Measurements from ENCODE around the gene TNF. TPM values are rescaled to one million over a fixed set of nuclear protein-coding genes. Genes with fewer than 3 reads are reported as not detected.

TNF gene
- total and polyA plus RNA-seq, 2 donors from 2014 or later, result 0.69 to 5.4 TPM

DNA sequence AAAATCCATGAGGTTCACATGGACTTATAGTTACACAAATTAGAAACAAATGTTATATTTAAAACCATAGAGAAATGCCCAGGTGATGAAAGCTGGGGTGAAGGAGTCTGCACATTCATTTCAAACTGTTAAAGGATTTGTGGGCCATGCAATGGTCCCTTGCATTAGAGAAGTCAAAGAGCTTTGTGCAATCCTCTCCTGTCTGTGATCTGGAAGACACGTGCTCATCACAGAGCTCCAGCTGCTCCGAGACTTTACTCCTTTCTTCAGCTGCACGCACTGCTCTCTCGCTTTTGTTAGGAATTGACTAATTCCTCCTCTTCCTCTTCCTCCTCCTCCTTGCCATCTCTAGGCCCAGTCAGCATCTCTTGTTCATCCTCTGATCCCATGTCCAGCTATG is 35.6 kb downstream of the TNF start:
- intact Hi-C loops (cut with DNase I), result no loop called here

DNA sequence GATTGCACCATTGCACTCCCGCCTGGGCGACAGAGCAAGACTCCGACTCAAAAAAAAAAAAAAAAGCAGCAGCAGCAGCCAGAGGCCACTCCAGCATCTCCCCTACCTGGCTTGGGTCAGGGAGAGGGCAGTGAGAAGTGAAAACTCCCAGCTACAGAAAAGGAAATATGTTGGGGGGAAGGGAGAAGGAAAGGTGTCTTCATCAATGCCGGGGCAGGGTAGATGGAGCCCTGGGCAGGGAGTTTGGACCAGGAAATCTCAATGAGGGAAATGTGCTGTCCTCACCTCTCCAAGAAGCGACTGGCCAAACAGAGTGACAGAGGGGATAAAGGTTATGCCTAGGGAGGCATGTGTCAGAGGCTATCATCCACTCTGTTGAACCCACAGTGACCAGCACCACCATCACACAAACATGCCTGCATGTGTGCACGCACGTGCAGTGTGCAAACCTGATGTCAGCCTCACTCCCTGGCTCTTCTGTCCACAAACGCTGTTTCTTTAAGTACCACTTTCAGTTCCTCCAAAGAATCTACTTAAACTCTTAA is 38.8 kb downstream of the TNF start:
- TF ChIP-seq, protein P1, sequence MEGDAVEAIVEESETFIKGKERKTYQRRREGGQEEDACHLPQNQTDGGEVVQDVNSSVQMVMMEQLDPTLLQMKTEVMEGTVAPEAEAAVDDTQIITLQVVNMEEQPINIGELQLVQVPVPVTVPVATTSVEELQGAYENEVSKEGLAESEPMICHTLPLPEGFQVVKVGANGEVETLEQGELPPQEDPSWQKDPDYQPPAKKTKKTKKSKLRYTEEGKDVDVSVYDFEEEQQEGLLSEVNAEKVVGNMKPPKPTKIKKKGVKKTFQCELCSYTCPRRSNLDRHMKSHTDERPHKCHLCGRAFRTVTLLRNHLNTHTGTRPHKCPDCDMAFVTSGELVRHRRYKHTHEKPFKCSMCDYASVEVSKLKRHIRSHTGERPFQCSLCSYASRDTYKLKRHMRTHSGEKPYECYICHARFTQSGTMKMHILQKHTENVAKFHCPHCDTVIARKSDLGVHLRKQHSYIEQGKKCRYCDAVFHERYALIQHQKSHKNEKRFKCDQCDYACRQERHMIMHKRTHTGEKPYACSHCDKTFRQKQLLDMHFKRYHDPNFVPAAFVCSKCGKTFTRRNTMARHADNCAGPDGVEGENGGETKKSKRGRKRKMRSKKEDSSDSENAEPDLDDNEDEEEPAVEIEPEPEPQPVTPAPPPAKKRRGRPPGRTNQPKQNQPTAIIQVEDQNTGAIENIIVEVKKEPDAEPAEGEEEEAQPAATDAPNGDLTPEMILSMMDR (IDR thresholded peaks at IDR 0.05; ENCODE audit: borderline replicate concordance, extremely low read depth, insufficient read depth), result no peak
- Histone ChIP-seq H3K9me3 (ENCODE audit: control insufficient read depth in 2 of 3, insufficient read depth in 1 of 3, low read length in 3 of 3) (no peaks in the 10 kb centered on the region), H3K27ac (ENCODE audit: low read depth in 2 of 2, low read length in 2 of 2) (no peak overlapping the region), H3K36me3 (ENCODE audit: control insufficient read depth in 2 of 3, insufficient read depth in 3 of 3, low read length in 3 of 3) (no peaks in the 10 kb centered on the region), H3K27me3 (ENCODE audit: control insufficient read depth, insufficient read depth, low read length) (no peaks in the 10 kb centered on the region), H3K9ac (ENCODE audit: low read length in 3 of 3) (no peak overlapping the region), H3K4me1 (ENCODE audit: control insufficient read depth in 2 of 3, insufficient read depth in 2 of 3, low read depth in 1 of 3, low read length in 3 of 3) (no peaks in the 10 kb centered on the region), H3K4me3 (ENCODE audit: low read length in 3 of 3) (peak overlapping the region in 1 of 3 donors; percentile 14)
- FAIRE-seq, result no peak
- intact Hi-C loops (cut with DNase I), result no loop called here
- DNase-seq, result no peak

More for the DNA sequence above, 35.6 kb downstream of the TNF start:
- DNase-seq (no peak), FAIRE-seq (no peak)
- H3K9ac ChIP-seq (ENCODE audit: low read length in 3 of 3), result no peak overlapping the region
- no peaks in the 10 kb centered on the region for H3K36me3 ChIP-seq (ENCODE audit: control insufficient read depth in 2 of 3, insufficient read depth in 3 of 3, low read length in 3 of 3)
- no peaks in the 10 kb centered on the region for H3K4me1 ChIP-seq (ENCODE audit: control insufficient read depth in 2 of 3, insufficient read depth in 2 of 3, low read depth in 1 of 3, low read length in 3 of 3)
- H3K27me3 ChIP-seq (ENCODE audit: control insufficient read depth, insufficient read depth, low read length), result no peaks in the 10 kb centered on the region
- no peak overlapping the region for H3K27ac ChIP-seq (ENCODE audit: low read depth in 2 of 2, low read length in 2 of 2)
- H3K9me3 ChIP-seq (ENCODE audit: control insufficient read depth in 2 of 3, insufficient read depth in 1 of 3, low read length in 3 of 3), result no peaks in the 10 kb centered on the region
- no peak overlapping the region for H3K4me3 ChIP-seq (ENCODE audit: low read length in 3 of 3)
- TF ChIP-seq, protein P1 (IDR thresholded peaks at IDR 0.05; ENCODE audit: borderline replicate concordance, extremely low read depth, insufficient read depth), result no peak

DNA sequence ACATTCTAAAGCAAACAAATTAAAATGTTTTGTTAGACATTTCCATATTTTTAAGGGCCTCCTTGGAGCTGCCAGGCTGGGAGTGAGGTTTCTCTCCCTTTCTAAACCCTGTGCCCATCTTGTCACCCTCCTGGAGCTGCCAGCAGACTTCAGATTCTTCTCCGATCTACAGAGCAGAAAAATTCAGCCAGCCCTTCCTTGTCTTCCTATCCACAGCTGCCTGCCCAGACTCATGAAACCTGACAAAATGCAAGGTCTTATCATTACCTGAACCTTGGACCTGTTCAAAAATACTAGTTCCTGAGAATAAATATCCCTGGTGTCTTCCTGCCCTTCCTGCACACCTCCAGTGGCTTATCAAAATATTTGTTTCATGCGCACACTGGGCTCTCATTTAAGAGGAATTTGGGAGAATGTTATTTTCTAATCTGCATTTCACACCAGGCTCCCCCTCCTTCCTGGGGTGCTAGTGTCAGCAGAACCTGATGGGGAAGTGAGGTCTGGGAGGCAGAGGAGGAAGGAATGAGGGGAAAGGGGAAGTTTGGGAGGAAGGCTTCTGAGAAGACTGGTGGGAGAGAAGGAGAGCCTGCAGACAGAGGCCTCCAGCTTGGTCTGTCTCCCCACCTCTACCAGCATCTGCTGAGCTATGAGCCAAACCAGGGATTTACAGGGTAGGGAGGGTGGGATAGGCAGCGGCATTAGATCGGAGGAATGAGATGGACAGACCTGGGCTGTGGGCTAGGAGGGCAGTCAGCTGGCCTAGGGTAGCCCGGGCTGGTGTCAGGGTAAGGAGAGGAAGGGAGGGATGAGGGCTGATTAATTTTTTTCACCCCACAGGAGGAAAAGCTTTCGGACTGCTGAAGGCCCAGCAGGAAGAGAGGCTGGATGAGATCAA is 39.6 kb downstream of the TNF start, which contains the start of gene AIF1:
TSS of gene AIF1 (plus strand) at position 551 of the 895 bp plus-strand sequence. CDS start at position 647, 96 bp downstream.
- Histone ChIP-seq H3K4me3 (ENCODE audit: low read length in 3 of 3) (peak within 1 kb of the TSS in 2 of 3 donors; percentile 7 to 14), H3K9me3 (ENCODE audit: control insufficient read depth in 2 of 3, insufficient read depth in 1 of 3, low read length in 3 of 3) (no peaks in the 10 kb centered on the region), H3K4me1 (ENCODE audit: control insufficient read depth in 2 of 3, insufficient read depth in 2 of 3, low read depth in 1 of 3, low read length in 3 of 3) (peaks cover 0 to 3% (median 0%) of the 10 kb centered on the region in 3 donors), H3K27ac (ENCODE audit: low read depth in 2 of 2, low read length in 2 of 2) (peak within 1 kb of the TSS in 1 of 2 donors; percentile 7), H3K9ac (ENCODE audit: low read length in 3 of 3) (peak within 1 kb of the TSS in 1 of 3 donors; percentile 46), H3K27me3 (ENCODE audit: control insufficient read depth, insufficient read depth, low read length) (no peaks in the 10 kb centered on the region), H3K36me3 (ENCODE audit: control insufficient read depth in 2 of 3, insufficient read depth in 3 of 3, low read length in 3 of 3) (no peaks in the 10 kb centered on the region)
- no peak for FAIRE-seq
- intact Hi-C loops (cut with DNase I), result no loop called here
- TF ChIP-seq, protein P1 (IDR thresholded peaks at IDR 0.05; ENCODE audit: borderline replicate concordance, extremely low read depth, insufficient read depth), result no peak
- DNase-seq, result no peak

All from kidney (tissue), 14 donors.